Ovary (tissue), 3 donors: Measurements from ENCODE around the gene TBC1D16.

Experiments
- CTCF ChIP-seq, 3 donors: fragments of 450-650 bp in 2 of 3; fragments of 200-600 bp in 1 of 3; IDR thresholded peaks; one replicate each; pipeline versions ENCODE4 v1.5.1 to v1.8.0; 2016 to 2022; ENCODE audit warnings: antibody characterized with exemption in 3 of 3, mild to moderate bottlenecking in 1 of 3
- POLR2A ChIP-seq: fragments of 450-650 bp; IDR thresholded peaks from one replicate; pipeline ENCODE4 v1.6.1; 2017; ENCODE audit warnings: antibody characterized with exemption, mild to moderate bottlenecking, moderate library complexity
- donor health status: DM: no; HTN: no; CAD: no.

DNA sequence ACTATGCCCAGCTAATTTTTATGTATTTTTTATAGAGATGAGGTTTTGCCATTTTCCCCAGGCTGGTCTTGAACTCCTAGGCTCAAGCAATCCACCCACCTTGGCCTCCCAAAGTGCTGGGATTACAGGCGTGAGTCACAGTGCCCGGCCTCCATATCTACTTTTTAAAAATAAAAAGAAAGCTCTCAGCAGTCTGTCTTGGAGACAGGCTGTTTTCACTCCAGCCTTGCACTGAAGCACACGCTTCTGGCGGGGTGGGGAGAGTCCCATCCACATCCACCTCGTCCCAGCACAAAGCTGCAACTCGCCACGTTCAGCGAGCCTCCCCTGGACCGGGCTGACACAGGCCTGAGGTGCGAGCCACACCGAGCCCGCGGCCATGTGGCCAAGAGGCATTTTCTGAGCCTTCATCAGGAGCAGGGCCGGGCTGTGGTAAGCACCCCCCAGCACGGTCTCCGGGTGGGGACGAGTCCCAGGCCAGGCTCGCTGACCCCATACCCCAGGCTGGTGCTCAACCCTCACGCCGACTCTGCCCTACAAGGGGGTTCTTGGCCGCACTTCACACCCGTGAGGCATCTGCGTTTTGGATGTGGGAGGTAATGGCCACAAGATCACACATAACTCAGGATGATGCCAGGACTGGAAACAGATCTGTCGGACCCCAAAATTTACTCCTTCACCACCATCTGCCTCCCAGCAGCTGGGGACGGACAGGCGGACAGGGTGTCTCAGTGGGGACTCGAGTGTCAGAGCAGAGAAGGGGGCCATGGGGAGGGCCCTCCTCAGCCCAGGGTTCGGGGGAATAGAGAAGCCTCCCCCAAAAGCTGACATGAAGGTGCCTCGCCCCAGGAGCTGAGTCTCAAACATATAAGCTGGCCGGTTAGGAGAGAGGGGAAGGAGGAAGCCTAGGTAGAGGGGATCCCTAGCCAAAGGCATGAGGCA, 28.6 kb downstream of the TBC1D16 start:
- no peak for TF ChIP-seq CTCF (IDR thresholded peaks at IDR 0.05)
- no peak for TF ChIP-seq POLR2A
